ENCODE results near the gene KIF12. TPM values are rescaled to one million over a fixed set of nuclear protein-coding genes. Genes with fewer than 3 reads are reported as not detected.

KIF12 gene
- total RNA-seq, 1 donor from 2014 or later = 3.3 TPM

DNA sequence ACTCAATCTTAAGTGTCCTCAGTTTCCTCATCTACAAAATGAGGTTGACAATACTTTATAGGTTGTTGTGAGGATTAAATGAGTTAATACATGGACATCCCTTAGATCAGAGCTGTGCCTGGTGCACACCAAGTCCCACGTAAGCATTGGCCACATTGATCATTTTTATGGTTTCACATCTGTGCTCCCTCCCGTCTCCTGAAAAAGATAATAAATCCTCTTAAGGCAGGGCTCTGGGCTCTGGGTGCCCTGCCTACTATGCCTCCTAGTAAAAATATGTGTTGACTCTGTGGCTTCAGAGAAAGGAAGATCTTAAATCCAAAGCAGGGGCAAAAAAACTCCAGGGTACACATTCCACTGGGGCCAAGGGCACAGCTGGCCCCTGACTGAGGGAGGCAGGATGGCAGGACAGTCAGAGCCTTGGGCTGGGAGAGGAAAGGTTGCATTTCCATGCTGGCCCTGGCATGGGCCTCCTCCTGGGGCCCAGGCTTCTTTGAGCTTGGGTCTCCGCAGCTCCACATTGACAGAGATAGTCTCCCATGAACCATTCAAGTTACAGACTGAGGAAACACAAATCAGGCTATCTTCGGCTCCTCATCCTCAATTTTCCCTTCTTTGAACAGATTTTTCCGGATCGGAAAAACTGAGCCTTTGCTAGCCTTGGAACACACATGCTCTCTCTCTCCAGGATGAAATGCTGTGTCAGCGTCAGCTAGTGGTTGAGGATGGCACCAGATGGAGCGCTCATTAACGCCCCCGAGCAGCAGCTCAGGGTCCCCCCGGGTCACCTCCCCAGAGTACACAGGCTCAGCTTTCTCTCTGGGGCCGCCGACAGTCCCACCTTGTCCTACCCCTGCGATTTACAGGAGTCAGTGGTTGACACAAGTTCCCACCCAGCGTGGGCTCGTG lies 22.4 kb upstream of the KIF12 start:
- no peak overlapping the region for H3K27ac Mint-ChIP-seq
- H3K27me3 Mint-ChIP-seq (ENCODE audit: low read depth) = no peaks in the 10 kb centered on the region
- TF ChIP-seq, protein P1, sequence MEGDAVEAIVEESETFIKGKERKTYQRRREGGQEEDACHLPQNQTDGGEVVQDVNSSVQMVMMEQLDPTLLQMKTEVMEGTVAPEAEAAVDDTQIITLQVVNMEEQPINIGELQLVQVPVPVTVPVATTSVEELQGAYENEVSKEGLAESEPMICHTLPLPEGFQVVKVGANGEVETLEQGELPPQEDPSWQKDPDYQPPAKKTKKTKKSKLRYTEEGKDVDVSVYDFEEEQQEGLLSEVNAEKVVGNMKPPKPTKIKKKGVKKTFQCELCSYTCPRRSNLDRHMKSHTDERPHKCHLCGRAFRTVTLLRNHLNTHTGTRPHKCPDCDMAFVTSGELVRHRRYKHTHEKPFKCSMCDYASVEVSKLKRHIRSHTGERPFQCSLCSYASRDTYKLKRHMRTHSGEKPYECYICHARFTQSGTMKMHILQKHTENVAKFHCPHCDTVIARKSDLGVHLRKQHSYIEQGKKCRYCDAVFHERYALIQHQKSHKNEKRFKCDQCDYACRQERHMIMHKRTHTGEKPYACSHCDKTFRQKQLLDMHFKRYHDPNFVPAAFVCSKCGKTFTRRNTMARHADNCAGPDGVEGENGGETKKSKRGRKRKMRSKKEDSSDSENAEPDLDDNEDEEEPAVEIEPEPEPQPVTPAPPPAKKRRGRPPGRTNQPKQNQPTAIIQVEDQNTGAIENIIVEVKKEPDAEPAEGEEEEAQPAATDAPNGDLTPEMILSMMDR (IDR thresholded peaks at IDR 0.05; ENCODE audit: unreplicated experiment) = no peak
- peaks cover 13% of the 10 kb centered on the region for H3K4me1 Mint-ChIP-seq
- no peaks in the 10 kb centered on the region for H3K9me3 Mint-ChIP-seq
- H3K4me3 Mint-ChIP-seq = no peak overlapping the region
- H3K36me3 Mint-ChIP-seq = no peaks in the 10 kb centered on the region
- DNase-seq (ENCODE audit: low spot score in 2 of 2, unreplicated experiment in 2 of 2) = no peak

- H3K36me3 Mint-ChIP-seq = no peaks in the 10 kb centered on the region
- TF ChIP-seq, protein P1 (IDR thresholded peaks at IDR 0.05; ENCODE audit: unreplicated experiment) = no peak
- no peaks in the 10 kb centered on the region for H3K27me3 Mint-ChIP-seq (ENCODE audit: low read depth)
- H3K27ac Mint-ChIP-seq = no peak overlapping the region
- no peak overlapping the region for H3K4me3 Mint-ChIP-seq
- no peaks in the 10 kb centered on the region for H3K9me3 Mint-ChIP-seq
- H3K4me1 Mint-ChIP-seq = peaks cover 13% of the 10 kb centered on the region
- DNase-seq (ENCODE audit: low spot score in 2 of 2, unreplicated experiment in 2 of 2) = no peak
These were observed 21.3 kb upstream of the KIF12 start for GRCh38 chr9:114120192-114121014.

DNA sequence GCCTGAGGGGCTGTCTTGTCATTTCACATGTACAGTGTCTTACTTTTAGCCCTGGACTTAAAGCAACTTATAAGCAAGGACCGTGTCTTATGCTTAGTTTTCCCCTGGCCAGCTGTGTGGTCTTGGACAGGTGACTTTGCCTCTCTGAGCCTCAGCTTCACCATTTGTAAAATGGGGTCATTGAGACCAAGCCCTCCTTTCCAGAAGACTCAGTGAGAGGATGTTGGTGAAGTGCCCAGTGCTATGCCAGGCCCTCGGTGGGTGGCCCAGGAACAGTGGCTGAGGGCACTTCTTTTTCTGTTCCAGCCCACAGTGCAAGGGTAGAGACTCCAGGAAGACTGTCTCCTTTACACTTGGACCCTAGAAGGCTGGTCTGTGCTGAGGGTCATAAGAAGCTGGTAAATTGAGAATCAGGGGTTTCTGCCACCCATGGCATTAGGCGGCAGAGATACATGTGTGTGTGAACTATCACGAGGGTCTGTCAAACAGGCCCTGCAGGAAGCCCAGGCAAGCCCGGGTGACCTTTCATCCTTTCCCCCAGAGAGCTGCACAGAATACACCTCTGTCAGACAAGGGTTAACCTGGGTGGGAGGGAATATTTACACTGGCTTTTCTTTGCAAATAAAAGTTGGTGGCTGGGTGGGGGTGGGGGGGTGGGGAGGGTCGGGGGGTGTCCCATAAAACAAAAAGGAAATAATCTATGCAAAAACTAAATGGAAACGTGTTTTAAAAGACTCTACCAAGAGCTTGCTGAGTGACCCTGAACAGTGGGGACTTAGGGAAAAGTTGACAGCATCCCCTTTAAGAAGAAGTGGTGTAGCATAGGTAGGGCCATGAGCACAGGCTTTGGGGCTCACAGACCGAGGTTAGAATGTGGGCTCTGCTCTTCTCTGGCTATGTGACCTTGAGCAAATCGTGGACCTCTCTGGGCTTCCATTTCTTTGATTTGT lies 20.4 kb upstream of the KIF12 start:
- DNase-seq (ENCODE audit: low spot score in 2 of 2, unreplicated experiment in 2 of 2) = no peak
- TF ChIP-seq, protein P1 (IDR thresholded peaks at IDR 0.05; ENCODE audit: unreplicated experiment) = no peak
- H3K27ac Mint-ChIP-seq = no peak overlapping the region
- H3K27me3 Mint-ChIP-seq (ENCODE audit: low read depth) = no peaks in the 10 kb centered on the region
- no peak overlapping the region for H3K4me3 Mint-ChIP-seq
- H3K4me1 Mint-ChIP-seq = peaks cover 13% of the 10 kb centered on the region
- H3K36me3 Mint-ChIP-seq = no peaks in the 10 kb centered on the region
- H3K9me3 Mint-ChIP-seq = no peaks in the 10 kb centered on the region

GRCh38 chr9:114117996-114118830 lies 19.1 kb upstream of the KIF12 start:
- TF ChIP-seq, protein P1 (IDR thresholded peaks at IDR 0.05; ENCODE audit: unreplicated experiment) = no peak
- no peak for DNase-seq (ENCODE audit: low spot score in 2 of 2, unreplicated experiment in 2 of 2)
- Mint-ChIP-seq H3K4me3 (no peak overlapping the region), H3K9me3 (no peaks in the 10 kb centered on the region), H3K36me3 (no peaks in the 10 kb centered on the region), H3K4me1 (peaks cover 13% of the 10 kb centered on the region), H3K27ac (peak overlapping the region; percentile 51), H3K27me3 (ENCODE audit: low read depth) (peaks cover 5% of the 10 kb centered on the region)

All from mesothelial cell of epicardium (in vitro differentiated cells).